Fibroblast of lung (primary cell): ENCODE data around the gene MICAL3. TPM values are rescaled to one million over a fixed set of nuclear protein-coding genes. Genes with fewer than 3 reads are reported as not detected.
A peak's percentile ranks its signal among the peaks of the same experiment; 100 is the strongest.

Source experiments
- DNase-seq, 2 donors: peaks; one replicate each; pipeline versions ENCODE4 v3.0.0 to v3.0.0-alpha.2; 2010; ENCODE audit warnings: low read depth in 2 of 2
- H2AFZ ChIP-seq: 2 replicates; pipeline ENCODE4 v1.5.1; 2012; ENCODE audit warnings: low read length, control low read depth, inconsistent platforms
- H3K27ac ChIP-seq: 2 replicates; pipeline ENCODE4 v1.5.1; 2011; ENCODE audit warnings: low read length, control low read depth; ENCODE audit not compliant: insufficient read depth
- H3K27me3 ChIP-seq: 2 replicates; pipeline ENCODE4 v1.5.1; 2011; ENCODE audit warnings: mild to moderate bottlenecking, low read length; ENCODE audit not compliant: control insufficient read depth, insufficient read depth
- H3K36me3 ChIP-seq: 2 replicates; pipeline ENCODE4 v1.5.1; 2011; ENCODE audit warnings: low read length; ENCODE audit not compliant: control insufficient read depth, insufficient read depth
- H3K4me1 ChIP-seq: 2 replicates; pipeline ENCODE4 v1.5.1; 2011; ENCODE audit warnings: low read length; ENCODE audit not compliant: control insufficient read depth, insufficient read depth; ENCODE audit errors: extremely low read depth
- H3K4me2 ChIP-seq: 2 replicates; pipeline ENCODE4 v1.5.1; 2011; ENCODE audit warnings: low read length, control low read depth; ENCODE audit not compliant: insufficient read depth; ENCODE audit errors: extremely low read depth
- H3K4me3 ChIP-seq, 4 experiments: fragments of 200-600 bp in 1 of 4; sonication (generic) in 1 of 4; replicated peaks in 1 of 4; 2 replicates each; pipeline ENCODE4 v1.5.1; 2011 to 2016; ENCODE audit warnings: low read length in 4 of 4, low read depth in 3 of 4, mild to moderate bottlenecking in 3 of 4, control low read depth in 2 of 4, inconsistent platforms in 1 of 4, mixed read lengths in 1 of 4; ENCODE audit not compliant: insufficient read depth in 1 of 4; ENCODE audit errors: control extremely low read depth in 1 of 4
- H3K79me2 ChIP-seq: 2 replicates; pipeline ENCODE4 v1.5.1; 2012; ENCODE audit warnings: mild to moderate bottlenecking, low read length, inconsistent platforms; ENCODE audit not compliant: control insufficient read depth, insufficient read depth
- H3K9ac ChIP-seq: 2 replicates; pipeline ENCODE4 v1.5.1; 2011; ENCODE audit warnings: mild to moderate bottlenecking, low read length, control low read depth; ENCODE audit not compliant: insufficient read depth
- H3K9me3 ChIP-seq: 2 replicates; pipeline ENCODE4 v1.5.1; 2012; ENCODE audit warnings: low read depth, low read length; ENCODE audit not compliant: control insufficient read depth, insufficient read depth
- H4K20me1 ChIP-seq: 2 replicates; pipeline ENCODE4 v1.5.1; 2011; ENCODE audit warnings: low read length; ENCODE audit not compliant: control insufficient read depth, insufficient read depth; ENCODE audit errors: extremely low read depth
- CTCF ChIP-seq, 2 donors: IDR thresholded peaks in 1 of 2; conservative IDR thresholded peaks in 1 of 2; 1 replicate in 1 of 2; 2 replicates in 1 of 2; pipeline ENCODE4 v1.5.1; 2011 to 2012; ENCODE audit warnings: low read length in 2 of 2, control low read depth in 1 of 2, inconsistent platforms in 1 of 2, low read depth in 1 of 2, mild to moderate bottlenecking in 1 of 2
- EZH2 ChIP-seq: IDR thresholded peaks from 2 replicates; pipeline ENCODE4 v1.5.1; 2012; ENCODE audit warnings: low read length, control low read depth, mild to moderate bottlenecking; ENCODE audit errors: missing control alignments
- polyA plus RNA-seq, 2 donors: library from polyadenylated mRNA; depleted of rRNA in 1 of 2; stranded (reverse) in 1 of 2; unstranded in 1 of 2; fragments of >200 nt; gene quantifications; 2 replicates each; pipeline ENCODE4 v1.2.1, GENCODE V29; 2011 to 2012; ENCODE audit warnings: missing spikeins in 1 of 2
- total RNA-seq: library from RNA; depleted of rRNA; stranded (reverse); fragments of >200 nt; gene quantifications from 2 replicates; pipeline ENCODE4 v1.2.1, GENCODE V29; 2014

The MICAL3 gene
- total and polyA plus RNA-seq, 2 donors (not counting 1 experiment from before 2014, with no cell fraction given): 10.8 to 22.6 TPM

DNA sequence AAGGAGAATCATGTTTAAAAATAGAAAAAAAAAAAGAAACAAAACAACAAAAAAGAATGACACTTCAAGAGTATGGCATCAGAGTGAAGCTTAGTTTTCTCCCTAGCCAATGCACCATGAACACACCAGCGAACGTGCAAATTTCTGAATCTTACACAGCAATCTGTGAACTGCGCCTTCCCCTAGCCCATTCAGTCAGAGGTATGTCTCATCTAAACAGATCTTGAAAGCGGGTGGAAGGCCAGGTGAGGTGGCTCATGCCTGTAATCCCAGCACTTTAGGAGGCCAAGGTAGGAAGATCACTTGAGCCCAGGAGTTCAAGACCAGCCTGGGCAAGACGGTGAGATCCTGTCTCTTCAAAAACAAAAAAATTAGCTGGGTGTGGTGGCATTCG lies 113.1 kb downstream of the MICAL3 start:
- H3K4me3 ChIP-seq: no peak overlapping the region
- no peaks in the 10 kb centered on the region for H4K20me1 ChIP-seq
- peak overlapping the region; percentile 65 for H3K4me2 ChIP-seq
- no peak overlapping the region for H2AFZ ChIP-seq
- H3K9ac ChIP-seq: no peak overlapping the region
- H3K9me3 ChIP-seq: no peaks in the 10 kb centered on the region
- H3K27ac ChIP-seq: peak overlapping the region; percentile 88
- H3K79me2 ChIP-seq: peaks cover 29% of the 10 kb centered on the region
- TF ChIP-seq EZH2: no peak
- no peak for TF ChIP-seq CTCF (conservative IDR thresholded peaks at IDR 0.05 in 1 of 2, IDR thresholded peaks at IDR 0.05 in 1 of 2; ENCODE audit: low read depth in 1 of 2, low read length in 2 of 2)
- H3K4me1 ChIP-seq: peaks cover 26% of the 10 kb centered on the region
- H3K36me3 ChIP-seq: no peaks in the 10 kb centered on the region
- DNase-seq: no peak
- no peaks in the 10 kb centered on the region for H3K27me3 ChIP-seq

DNA sequence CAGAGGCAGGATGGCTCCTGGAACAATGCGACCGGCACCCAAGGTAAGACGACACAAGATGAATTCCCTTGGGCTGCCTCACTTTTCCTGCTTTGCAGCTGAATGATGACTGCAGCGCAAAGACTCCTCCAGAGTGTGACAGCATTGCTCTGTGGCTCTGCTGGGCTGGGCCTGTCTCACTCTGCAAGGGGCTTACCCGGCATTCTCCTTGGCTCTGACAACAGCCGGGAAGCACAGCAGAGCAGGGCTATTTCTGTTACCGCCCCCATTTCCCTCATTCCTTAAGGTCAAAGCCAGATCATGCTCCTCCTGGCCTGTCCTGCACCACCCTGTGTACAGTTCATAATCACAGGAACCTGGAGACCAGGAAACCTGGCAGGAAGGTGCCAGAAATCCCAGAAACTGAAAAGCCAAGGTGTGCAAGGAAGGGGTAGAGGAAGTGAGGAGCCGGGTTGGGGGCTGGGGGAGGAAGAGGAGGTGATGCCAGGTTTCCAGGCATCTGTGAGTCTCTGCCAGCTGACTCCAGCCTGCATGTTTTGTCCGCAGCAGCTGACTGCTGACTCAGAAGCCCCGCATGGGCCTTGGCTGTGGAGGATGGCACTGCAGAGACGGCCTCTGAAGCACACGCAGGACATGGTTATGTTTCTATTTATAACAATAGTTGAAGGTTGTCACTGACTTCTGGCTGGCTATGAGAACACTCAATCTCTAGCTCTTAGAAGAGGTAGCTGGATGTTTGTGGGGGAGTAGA lies 113.6 kb downstream of the MICAL3 start:
- Histone ChIP-seq H2AFZ (no peak overlapping the region), H3K4me1 (peaks cover 26% of the 10 kb centered on the region), H3K9ac (peak overlapping the region; percentile 32), H3K36me3 (no peaks in the 10 kb centered on the region), H3K27me3 (no peaks in the 10 kb centered on the region), H3K9me3 (no peaks in the 10 kb centered on the region), H3K27ac (peak overlapping the region; percentile 88), H4K20me1 (no peaks in the 10 kb centered on the region), H3K79me2 (peaks cover 29% of the 10 kb centered on the region), H3K4me2 (peak overlapping the region; percentile 89), H3K4me3 (peak overlapping the region in 3 of 4 experiments; percentile 5 to 36 (median 10))
- DNase-seq: peak; percentile 88 to 90
- peak; percentile 56 to 61 for TF ChIP-seq CTCF (conservative IDR thresholded peaks at IDR 0.05 in 1 of 2, IDR thresholded peaks at IDR 0.05 in 1 of 2; ENCODE audit: low read depth in 1 of 2, low read length in 2 of 2)
- no peak for TF ChIP-seq EZH2

DNA sequence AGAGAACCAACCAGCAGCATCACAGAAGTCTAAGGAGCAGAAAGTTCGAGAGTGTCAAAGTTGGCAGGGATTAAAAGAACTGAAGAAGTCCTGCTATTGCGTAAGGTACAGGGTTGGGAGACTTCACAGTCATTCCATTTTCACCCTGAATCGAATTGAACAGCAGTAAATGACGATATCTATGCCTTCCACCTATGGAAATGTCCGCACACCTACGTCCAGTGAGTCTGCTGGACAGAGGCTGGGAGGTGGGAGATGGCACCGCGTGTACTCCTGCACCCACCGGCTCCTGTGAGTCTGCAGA lies 116.7 kb downstream of the MICAL3 start:
- Histone ChIP-seq H3K79me2 (peaks cover 19% of the 10 kb centered on the region), H3K9me3 (no peaks in the 10 kb centered on the region), H3K4me3 (no peak overlapping the region), H3K9ac (no peak overlapping the region), H3K4me2 (no peak overlapping the region), H2AFZ (no peak overlapping the region), H3K27me3 (no peaks in the 10 kb centered on the region), H3K27ac (no peak overlapping the region), H3K36me3 (no peaks in the 10 kb centered on the region), H3K4me1 (peaks cover 17% of the 10 kb centered on the region), H4K20me1 (no peaks in the 10 kb centered on the region)
- no peak for TF ChIP-seq EZH2
- no peak for TF ChIP-seq CTCF (conservative IDR thresholded peaks at IDR 0.05 in 1 of 2, IDR thresholded peaks at IDR 0.05 in 1 of 2; ENCODE audit: low read depth in 1 of 2, low read length in 2 of 2)
- DNase-seq: no peak
